ENCODE results near the gene MORN5.

Gene MORN5

DNA sequence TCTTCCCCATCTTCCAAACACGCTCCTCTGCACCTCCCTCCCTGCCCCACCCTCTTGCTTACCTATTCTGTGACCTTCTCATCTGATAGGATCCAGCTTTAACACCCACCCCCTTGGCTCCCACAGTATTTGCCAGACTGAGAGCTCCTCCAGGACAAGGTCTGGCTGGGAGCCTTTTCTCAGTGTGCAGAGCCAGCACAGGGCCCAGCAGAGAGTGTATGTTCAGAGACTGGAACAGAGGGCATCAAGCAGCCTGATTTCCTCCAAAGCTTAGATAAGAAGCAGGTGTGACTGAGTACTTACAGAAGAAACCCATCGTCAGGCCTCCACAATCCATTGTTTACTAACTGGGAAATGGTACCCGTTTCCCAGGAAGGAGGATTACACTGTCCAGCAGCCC lies 42.4 kb downstream of the MORN5 start:
- H3K27ac ChIP-seq: no peak overlapping the region
- TF ChIP-seq, protein P1, sequence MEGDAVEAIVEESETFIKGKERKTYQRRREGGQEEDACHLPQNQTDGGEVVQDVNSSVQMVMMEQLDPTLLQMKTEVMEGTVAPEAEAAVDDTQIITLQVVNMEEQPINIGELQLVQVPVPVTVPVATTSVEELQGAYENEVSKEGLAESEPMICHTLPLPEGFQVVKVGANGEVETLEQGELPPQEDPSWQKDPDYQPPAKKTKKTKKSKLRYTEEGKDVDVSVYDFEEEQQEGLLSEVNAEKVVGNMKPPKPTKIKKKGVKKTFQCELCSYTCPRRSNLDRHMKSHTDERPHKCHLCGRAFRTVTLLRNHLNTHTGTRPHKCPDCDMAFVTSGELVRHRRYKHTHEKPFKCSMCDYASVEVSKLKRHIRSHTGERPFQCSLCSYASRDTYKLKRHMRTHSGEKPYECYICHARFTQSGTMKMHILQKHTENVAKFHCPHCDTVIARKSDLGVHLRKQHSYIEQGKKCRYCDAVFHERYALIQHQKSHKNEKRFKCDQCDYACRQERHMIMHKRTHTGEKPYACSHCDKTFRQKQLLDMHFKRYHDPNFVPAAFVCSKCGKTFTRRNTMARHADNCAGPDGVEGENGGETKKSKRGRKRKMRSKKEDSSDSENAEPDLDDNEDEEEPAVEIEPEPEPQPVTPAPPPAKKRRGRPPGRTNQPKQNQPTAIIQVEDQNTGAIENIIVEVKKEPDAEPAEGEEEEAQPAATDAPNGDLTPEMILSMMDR (conservative IDR thresholded peaks at IDR 0.05): no peak

DNA sequence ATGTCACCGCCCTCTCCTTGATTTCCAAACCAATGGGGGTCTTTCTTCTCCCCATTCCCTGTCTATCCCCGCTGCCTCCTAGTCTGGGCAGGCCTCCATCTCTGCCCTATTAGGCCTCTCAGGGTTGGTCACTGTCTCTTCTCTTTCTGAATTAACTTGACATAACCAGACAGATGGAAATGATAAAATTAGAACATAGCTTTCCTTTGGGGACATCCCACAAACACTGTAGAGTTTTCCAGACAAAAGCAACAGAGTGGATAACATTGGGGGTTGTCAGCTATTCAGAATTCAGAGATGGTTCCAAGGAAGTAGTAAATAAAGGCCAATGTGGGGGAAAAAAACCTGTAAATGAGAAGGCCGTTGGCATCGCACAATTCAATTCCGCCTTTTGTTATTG lies 44.3 kb downstream of the MORN5 start:
- H3K27ac ChIP-seq: no peak overlapping the region
- TF ChIP-seq, protein P1 (conservative IDR thresholded peaks at IDR 0.05): no peak

DNA sequence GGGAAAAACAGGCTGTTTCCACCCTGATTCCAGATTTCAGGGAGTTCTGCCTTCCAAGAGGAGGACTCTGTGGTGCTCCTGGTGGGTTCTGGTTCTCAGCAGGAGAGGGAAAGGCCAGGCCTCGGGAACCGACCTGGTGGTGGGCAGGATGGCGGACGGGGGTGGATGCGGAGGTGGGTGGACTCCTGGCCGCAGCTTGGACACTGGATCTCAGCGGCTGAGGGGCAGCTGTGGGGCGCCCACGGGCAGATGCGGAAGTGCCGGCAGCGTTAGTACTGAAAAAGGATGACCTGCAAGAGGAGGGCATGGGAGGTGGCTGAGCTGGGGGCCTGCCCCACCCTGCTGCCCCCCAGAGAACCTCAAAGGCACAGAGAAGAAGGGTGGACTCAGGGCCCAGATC lies 44.8 kb downstream of the MORN5 start:
- TF ChIP-seq, protein P1 (conservative IDR thresholded peaks at IDR 0.05): no peak
- H3K27ac ChIP-seq: no peak overlapping the region

DNA sequence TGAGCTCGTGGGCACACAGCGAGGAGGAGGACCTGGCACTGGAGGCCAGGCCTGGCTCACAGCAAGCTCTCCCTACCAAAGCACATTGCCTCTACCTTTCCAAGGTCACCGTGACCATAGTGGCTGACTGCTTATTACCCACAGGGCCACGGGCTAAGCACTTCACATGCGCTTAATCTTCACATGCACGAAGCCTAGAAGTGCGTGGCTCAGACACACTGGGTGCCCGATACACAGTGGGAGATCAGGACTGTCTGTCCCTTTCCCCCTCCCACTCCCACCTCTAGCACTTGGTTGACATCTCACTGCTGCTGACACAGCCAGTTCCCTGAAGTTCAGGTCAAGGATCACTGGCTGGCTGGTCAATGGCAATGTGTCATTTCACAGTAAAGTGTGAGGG lies 45.5 kb downstream of the MORN5 start:
- TF ChIP-seq, protein P1 (conservative IDR thresholded peaks at IDR 0.05): no peak
- no peak overlapping the region for H3K27ac ChIP-seq

DNA sequence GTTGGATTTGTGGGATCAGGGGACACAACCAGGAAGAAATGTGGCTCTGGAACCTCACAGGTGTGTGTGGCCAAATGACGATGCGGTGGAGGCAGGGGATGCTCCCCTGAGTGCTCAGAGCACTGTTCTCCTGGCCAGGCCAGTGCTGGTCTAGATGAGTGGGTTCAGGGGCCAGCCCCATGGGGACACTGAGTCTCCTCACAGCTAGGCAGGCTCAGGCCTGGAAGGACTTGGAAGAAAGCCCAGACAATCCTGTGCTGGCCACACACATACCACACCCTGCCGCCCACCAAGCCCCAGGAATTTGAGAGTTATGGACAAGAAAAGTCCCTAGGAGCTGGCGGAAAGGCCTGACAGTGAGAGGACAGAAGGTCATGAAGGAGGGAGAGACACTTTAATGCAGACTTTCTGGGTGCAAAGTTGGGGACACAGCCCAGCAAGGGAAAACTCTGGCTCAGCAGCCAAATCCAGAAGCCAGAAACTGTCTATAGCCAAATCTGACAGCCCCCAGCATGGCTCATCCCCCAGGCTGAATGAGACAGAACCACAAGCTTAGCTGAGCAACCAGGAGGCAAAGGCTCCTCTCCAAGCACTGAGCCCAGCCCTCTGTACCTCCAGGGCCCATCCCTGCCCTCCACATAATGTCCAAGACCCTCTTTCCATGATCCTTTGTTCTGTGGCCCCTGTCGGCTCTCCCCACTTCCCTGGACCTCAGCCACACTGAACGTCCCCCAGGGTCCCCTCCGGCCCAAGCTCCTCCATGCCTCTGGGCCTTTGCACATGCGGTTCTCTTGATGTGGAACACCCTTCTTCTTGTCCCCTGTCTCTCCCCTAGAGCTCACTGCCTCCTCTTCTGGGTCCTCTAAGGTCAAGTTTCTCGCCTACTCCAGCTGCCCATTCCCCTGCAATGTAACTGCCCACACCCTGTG lies 46.7 kb downstream of the MORN5 start:
- no peak overlapping the region for H3K27ac ChIP-seq
- TF ChIP-seq, protein P1 (conservative IDR thresholded peaks at IDR 0.05): no peak

DNA sequence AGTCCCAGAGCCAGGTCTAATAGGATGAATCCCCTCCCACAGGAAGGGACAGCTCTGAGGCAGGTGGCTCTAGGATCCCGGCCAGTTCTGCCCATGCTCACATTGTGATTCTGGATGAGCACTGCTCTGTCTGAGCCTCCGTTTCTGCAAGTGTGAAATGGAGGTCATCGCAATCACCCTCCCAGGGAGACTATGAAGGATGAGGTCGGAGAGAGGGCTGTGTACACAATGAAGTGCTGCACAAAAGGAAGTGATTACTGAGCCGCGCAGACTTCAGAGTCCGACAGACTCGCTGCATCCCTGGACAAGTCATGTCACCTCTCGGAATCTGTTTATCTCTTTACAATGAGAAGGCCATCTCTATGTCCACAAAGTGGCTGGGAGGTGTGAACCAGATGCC lies 47.4 kb downstream of the MORN5 start:
- H3K27ac ChIP-seq: no peak overlapping the region
- TF ChIP-seq, protein P1 (conservative IDR thresholded peaks at IDR 0.05): no peak

DNA sequence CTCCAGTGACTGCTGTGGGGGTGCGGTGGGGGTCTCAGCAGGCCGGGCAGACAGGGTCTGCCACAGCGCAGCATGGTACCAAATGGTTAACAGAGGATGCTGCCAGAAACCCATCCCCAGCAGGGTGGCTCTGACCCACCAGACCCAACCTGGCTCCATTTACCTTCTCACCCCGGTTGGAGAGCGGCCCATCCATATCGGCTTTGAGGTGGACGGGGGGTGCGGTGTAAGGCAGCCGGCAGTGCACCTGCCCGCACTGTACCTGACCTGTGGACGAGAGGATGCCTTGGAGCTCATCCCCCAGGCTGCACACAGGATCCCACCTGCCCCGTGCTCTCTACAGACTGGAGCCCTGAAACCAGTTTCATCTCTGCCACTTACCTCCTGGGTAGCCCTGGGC lies 49.7 kb downstream of the MORN5 start:
- H3K27ac ChIP-seq: no peak overlapping the region
- TF ChIP-seq, protein P1 (conservative IDR thresholded peaks at IDR 0.05): no peak

Data from VCaP (cell line).